Naive thymus-derived CD4-positive, alpha-beta T cell (primary cell): ENCODE measurements around the gene YPEL4. TPM values are rescaled to one million over a fixed set of nuclear protein-coding genes. Genes with fewer than 3 reads are reported as not detected.

Experiments used
- ATAC-seq: fragments of 150-1000 bp; cut with Tn5 transposase; 2 replicates; pipeline ENCODE4 v1.10.0; 2021; ENCODE audit warnings: mild to moderate bottlenecking, moderate library complexity
- CTCF ChIA-PET: fragments of 350-600 bp; sonication (Branson Sonifier 250); formaldehyde crosslinking; loops from one replicate; lab custom pipeline; 2021; ENCODE audit warnings: antibody characterized with exemption; lab: Charles Lee
- POLR2A ChIA-PET: fragments of 350-600 bp; sonication (Branson Sonifier 250); formaldehyde crosslinking; loops from one replicate; lab custom pipeline; 2021; ENCODE audit warnings: antibody characterized with exemption, inconsistent platforms; lab: Charles Lee
- DNase-seq, 9 donors: peaks; one replicate each; pipeline versions ENCODE4 v3.0.0 to v3.0.0-alpha.2; 2020 to 2022; ENCODE audit warnings: mixed read lengths in 1 of 9
- H3K27ac ChIP-seq: one replicate; pipeline ENCODE4 v1.7.0; 2013; ENCODE audit warnings: mild to moderate bottlenecking, low read depth, low read length, moderate library complexity
- H3K27me3 ChIP-seq, 2 donors: one replicate each; pipeline ENCODE4 v1.7.0; 2013; ENCODE audit warnings: low read length in 2 of 2, mild to moderate bottlenecking in 2 of 2, moderate library complexity in 2 of 2; ENCODE audit not compliant: control insufficient read depth in 2 of 2, insufficient read depth in 2 of 2
- H3K36me3 ChIP-seq, 3 experiments: 1 replicate in 2 of 3; 2 replicates in 1 of 3; pipeline ENCODE4 v1.7.0; 2013; ENCODE audit warnings: low read length in 3 of 3, mild to moderate bottlenecking in 3 of 3, moderate library complexity in 1 of 3; ENCODE audit not compliant: insufficient read depth in 3 of 3, control insufficient read depth in 2 of 3
- H3K4me1 ChIP-seq, 2 donors: one replicate each; pipeline ENCODE4 v1.7.0; 2013; ENCODE audit warnings: low read length in 2 of 2, mild to moderate bottlenecking in 2 of 2, moderate library complexity in 1 of 2; ENCODE audit not compliant: control insufficient read depth in 2 of 2, insufficient read depth in 2 of 2
- H3K4me3 ChIP-seq: 2 replicates; pipeline ENCODE4 v1.7.0; 2013; ENCODE audit warnings: mild to moderate bottlenecking, low read length
- H3K9me3 ChIP-seq, 3 experiments: 1 replicate in 2 of 3; 2 replicates in 1 of 3; pipeline ENCODE4 v1.7.0; 2013; ENCODE audit warnings: low read length in 3 of 3; ENCODE audit not compliant: control insufficient read depth in 2 of 3
- H3K27ac Mint-ChIP-seq, 9 donors: one replicate each; pipeline ENCODE4 v1.8.0; 2020 to 2022; ENCODE audit warnings: mixed read lengths in 9 of 9, mild to moderate bottlenecking in 8 of 9, moderate library complexity in 5 of 9, inconsistent platforms in 2 of 9
- H3K27me3 Mint-ChIP-seq, 5 donors: one replicate each; pipeline ENCODE4 v1.8.0; 2021 to 2022; ENCODE audit warnings: mixed read lengths in 5 of 5, mild to moderate bottlenecking in 1 of 5
- H3K36me3 Mint-ChIP-seq, 5 donors: one replicate each; pipeline ENCODE4 v1.8.0; 2020 to 2022; ENCODE audit warnings: mixed read lengths in 5 of 5, mild to moderate bottlenecking in 3 of 5, inconsistent platforms in 1 of 5
- H3K4me1 Mint-ChIP-seq, 7 donors: one replicate each; pipeline ENCODE4 v1.8.0; 2020 to 2022; ENCODE audit warnings: mixed read lengths in 7 of 7, mild to moderate bottlenecking in 3 of 7, inconsistent platforms in 1 of 7
- H3K4me3 Mint-ChIP-seq, 10 donors: one replicate each; pipeline ENCODE4 v1.8.0; 2020 to 2022; ENCODE audit warnings: mild to moderate bottlenecking in 10 of 10, mixed read lengths in 10 of 10, moderate library complexity in 6 of 10, inconsistent platforms in 2 of 10
- H3K9me3 Mint-ChIP-seq, 11 donors: one replicate each; pipeline ENCODE4 v1.8.0; 2020 to 2022; ENCODE audit warnings: mixed read lengths in 11 of 11, mild to moderate bottlenecking in 4 of 11, inconsistent platforms in 1 of 11, moderate library complexity in 1 of 11
- intact Hi-C, 2 donors: fragments of 100-400 bp; cut with micrococcal nuclease; formaldehyde crosslinking; loops; one replicate each; pipeline ENCODE4 v1.15.1; 2023
- polyA plus RNA-seq, 2 donors: library from polyadenylated mRNA; unstranded; fragments of 300-500 nt; fragmentation: Illumina TruSeq; gene quantifications; one replicate each; pipeline ENCODE4 v1.2.3, GENCODE V29; 2021
- total RNA-seq, 6 experiments: library from RNA in 5 of 6; stranded (reverse) in 5 of 6; gene quantifications; 1 replicate in 5 of 6; 2 replicates in 1 of 6; pipeline ENCODE4 v1.2.3 and lab custom pipeline; 2021 to 2026

The YPEL4 gene
- total and polyA plus RNA-seq, 7 experiments from 2014 or later: 0.15 to 13.4 (median 2.3) TPM

- Histone ChIP-seq H3K4me1 (peaks cover 11 to 18% of the 10 kb centered on the region in 2 donors), H3K9me3 (no peaks in the 10 kb centered on the region), H3K27me3 (peaks cover 10 to 18% of the 10 kb centered on the region in 2 donors), H3K4me3 (no peak overlapping the region), H3K36me3 (no peaks in the 10 kb centered on the region), H3K27ac (no peak overlapping the region)
- intact Hi-C loops: loop anchor here in 1 of 2 donors (2.0 kb wide), 1 partner anchor 115 kb away; the partner anchor contains the start of gene TIMM10
- H3K27ac Mint-ChIP-seq: peak overlapping the region in 1 of 9 donors; percentile 66
- CTCF ChIA-PET: interaction anchor here (1.1 to 2.4 kb wide), 5 partner anchors 9 to 152 kb away, joined by 3 to 12 read pairs (median 3); partner anchors contain the start of gene UBE2L6
- peaks cover 30 to 60% (median 47%) of the 10 kb centered on the region in 5 donors for H3K27me3 Mint-ChIP-seq
- no peaks in the 10 kb centered on the region for H3K36me3 Mint-ChIP-seq
- no peak overlapping the region for H3K4me3 Mint-ChIP-seq
- DNase-seq (no peak), ATAC-seq (no peak)
- peaks cover 0 to 4% (median 0%) of the 10 kb centered on the region in 11 donors for H3K9me3 Mint-ChIP-seq
- POLR2A ChIA-PET: interaction anchor here (1.1 kb wide), 1 partner anchor 11 kb away, joined by 3 read pairs; no protein-coding TSS in a partner anchor
- H3K4me1 Mint-ChIP-seq: peaks cover 25 to 61% (median 44%) of the 10 kb centered on the region in 7 donors
These were observed 4.0 kb downstream of the YPEL4 start for GRCh38 chr11:57645689-57646085.

- DNase-seq (peak; percentile 61 to 91 (median 85)), ATAC-seq (peak; percentile 87)
- Mint-ChIP-seq H3K4me1 (peaks cover 25 to 60% (median 41%) of the 10 kb centered on the region in 7 donors), H3K27ac (peak overlapping the region in 2 of 9 donors; percentile 36 to 56), H3K36me3 (no peaks in the 10 kb centered on the region), H3K27me3 (peaks cover 30 to 60% (median 47%) of the 10 kb centered on the region in 5 donors), H3K4me3 (no peak overlapping the region), H3K9me3 (peaks cover 0 to 4% (median 0%) of the 10 kb centered on the region in 11 donors)
- ChIA-PET POLR2A (interaction anchor here (1.1 to 1.4 kb wide), 3 partner anchors 11 to 77 kb away, joined by 3 to 6 read pairs (median 4); no protein-coding TSS in a partner anchor), CTCF (interaction anchor here (0.7 to 2.4 kb wide), 18 partner anchors 14 to 301 kb away, joined by 3 to 25 read pairs (median 3); partner anchors contain the start of genes SLC43A1 and UBE2L6)
- H3K27ac ChIP-seq: no peak overlapping the region
- H3K9me3 ChIP-seq: no peaks in the 10 kb centered on the region
- intact Hi-C loops: loop anchor here (1.0 to 2.0 kb wide), 5 partner anchors 114 to 187 kb away; partner anchors contain the start of gene TIMM10 (in 1 of the 2)
- H3K4me1 ChIP-seq: peaks cover 11 to 14% of the 10 kb centered on the region in 2 donors
- H3K36me3 ChIP-seq: no peaks in the 10 kb centered on the region
- no peak overlapping the region for H3K4me3 ChIP-seq
- H3K27me3 ChIP-seq: peaks cover 10 to 18% of the 10 kb centered on the region in 2 donors
These were observed 4.7 kb downstream of the YPEL4 start for GRCh38 chr11:57644748-57645688.

GRCh38 chr11:57643802-57644201, 5.9 kb downstream of the YPEL4 start:
- DNase-seq: no peak
- Histone ChIP-seq H3K36me3 (no peaks in the 10 kb centered on the region), H3K27ac (no peak overlapping the region), H3K4me3 (no peak overlapping the region), H3K4me1 (peaks cover 3 to 8% of the 10 kb centered on the region in 2 donors), H3K9me3 (no peaks in the 10 kb centered on the region), H3K27me3 (peaks cover 10 to 17% of the 10 kb centered on the region in 2 donors)
- H3K4me1 Mint-ChIP-seq: peaks cover 21 to 56% (median 34%) of the 10 kb centered on the region in 7 donors
- H3K4me3 Mint-ChIP-seq: no peak overlapping the region
- H3K27ac Mint-ChIP-seq: no peak overlapping the region
- POLR2A ChIA-PET: interaction anchor here (0.6 to 1.4 kb wide), 6 partner anchors 13 to 135 kb away, joined by 3 to 7 read pairs (median 4); no protein-coding TSS in a partner anchor
- peaks cover 0 to 4% (median 0%) of the 10 kb centered on the region in 11 donors for H3K9me3 Mint-ChIP-seq
- no peaks in the 10 kb centered on the region for H3K36me3 Mint-ChIP-seq
- intact Hi-C loops: loop anchor here (1.0 to 2.0 kb wide), 5 partner anchors 113 to 186 kb away; partner anchors contain the start of gene TIMM10 (in 1 of the 2)
- CTCF ChIA-PET: interaction anchor here (0.6 to 2.4 kb wide), 18 partner anchors 11 to 1502 kb away, joined by 3 to 25 read pairs (median 4); partner anchors contain the start of genes MED19, TMX2 and UBE2L6
- H3K27me3 Mint-ChIP-seq: peaks cover 30 to 55% (median 44%) of the 10 kb centered on the region in 5 donors
- ATAC-seq: no peak

- Histone ChIP-seq H3K9me3 (no peaks in the 10 kb centered on the region), H3K4me3 (no peak overlapping the region), H3K4me1 (peaks cover 3 to 8% of the 10 kb centered on the region in 2 donors), H3K27ac (no peak overlapping the region), H3K36me3 (no peaks in the 10 kb centered on the region), H3K27me3 (peaks cover 8 to 9% of the 10 kb centered on the region in 2 donors)
- intact Hi-C loops: loop anchor here (1.0 kb wide), 5 partner anchors 16 to 296 kb away; partner anchors contain the start of gene CLP1 (in 1 of the 2)
- ChIA-PET CTCF (interaction anchor here (0.7 to 5.1 kb wide), 14 partner anchors 9 to 295 kb away, joined by 3 to 86 read pairs (median 4); partner anchors contain the start of genes UBE2L6 and YPEL4), POLR2A (interaction anchor here (0.6 to 1.5 kb wide), 5 partner anchors 8 to 148 kb away, joined by 3 to 6 read pairs (median 5); partner anchors contain the start of genes CLP1, UBE2L6, YPEL4 and ZDHHC5)
- peak overlapping the region in 3 of 10 donors; percentile 7 to 88 (median 51) for H3K4me3 Mint-ChIP-seq
- H3K36me3 Mint-ChIP-seq: no peaks in the 10 kb centered on the region
- peak overlapping the region in 2 of 9 donors; percentile 12 to 84 for H3K27ac Mint-ChIP-seq
- H3K4me1 Mint-ChIP-seq: peaks cover 10 to 42% (median 15%) of the 10 kb centered on the region in 7 donors
- H3K9me3 Mint-ChIP-seq: no peaks in the 10 kb centered on the region
- peaks cover 4 to 48% (median 28%) of the 10 kb centered on the region in 5 donors for H3K27me3 Mint-ChIP-seq
- DNase-seq (peak in 5 of 9 donors; percentile 29 to 59 (median 44)), ATAC-seq (peak; percentile 50)
These were observed 8.5 kb downstream of the YPEL4 start for GRCh38 chr11:57641011-57641807.

GRCh38 chr11:57640068-57640800, 9.5 kb downstream of the YPEL4 start:
- Histone ChIP-seq H3K27ac (no peak overlapping the region), H3K27me3 (peaks cover under 1 to 4% of the 10 kb centered on the region in 2 donors), H3K4me1 (peaks cover 3 to 8% of the 10 kb centered on the region in 2 donors), H3K36me3 (no peaks in the 10 kb centered on the region), H3K9me3 (no peaks in the 10 kb centered on the region), H3K4me3 (no peak overlapping the region)
- ATAC-seq: no peak
- Mint-ChIP-seq H3K4me3 (peak overlapping the region; percentile 29 to 99 (median 90)), H3K27ac (peak overlapping the region in 2 of 9 donors; percentile 51 to 52), H3K9me3 (no peaks in the 10 kb centered on the region), H3K36me3 (no peaks in the 10 kb centered on the region), H3K4me1 (peaks cover 10 to 36% (median 15%) of the 10 kb centered on the region in 7 donors), H3K27me3 (peaks cover 0 to 39% (median 19%) of the 10 kb centered on the region in 5 donors)
- DNase-seq: no peak
- intact Hi-C loops: no loop called here
- ChIA-PET POLR2A (interaction anchor here (0.5 to 1.5 kb wide), 7 partner anchors 9 to 147 kb away, joined by 3 to 8 read pairs (median 4); partner anchors contain the start of genes CLP1, UBE2L6 and YPEL4), CTCF (interaction anchor here (0.6 to 5.1 kb wide), 13 partner anchors 10 to 1598 kb away, joined by 3 to 86 read pairs (median 3); partner anchors contain the start of genes UBE2L6 and YPEL4)
